GM19372 (cell line): Measurements from ENCODE around the gene SMIM41.
"Not testable (repeated sequence)": the region's sequence is repeated elsewhere in the genome, so short reads cannot be mapped to it uniquely, and the experiment has no call there.

Experiments used
- ATAC-seq: cut with Tn5 transposase; IDR thresholded peaks from one replicate; pipeline ENCODE4 v1.9.1; 2021; ENCODE audit warnings: mild to moderate bottlenecking, low read depth, moderate library complexity; ENCODE audit not compliant: unreplicated experiment

SMIM41 gene

GRCh38 chr12:52082988-52083637 lies 3.6 kb downstream of the SMIM41 start:
- no peak for ATAC-seq

GRCh38 chr12:52083638-52083996 lies 4.1 kb downstream of the SMIM41 start:
- no peak for ATAC-seq

GRCh38 chr12:52084491-52085231 lies 5.2 kb downstream of the SMIM41 start:
- ATAC-seq, result no peak

- ATAC-seq, result no peak
Observed at GRCh38 chr12:52085682-52086180, 6.2 kb downstream of the SMIM41 start.

GRCh38 chr12:52086366-52086765 lies 6.9 kb downstream of the SMIM41 start:
- no peak for ATAC-seq

- ATAC-seq, result no peak
Observed at GRCh38 chr12:52086944-52087835, 7.7 kb downstream of the SMIM41 start.

GRCh38 chr12:52087961-52088820 lies 8.7 kb downstream of the SMIM41 start:
- no peak for ATAC-seq

- ATAC-seq, result no peak
Observed at GRCh38 chr12:52089491-52089890, 10.0 kb downstream of the SMIM41 start.

- no peak for ATAC-seq
Observed at GRCh38 chr12:52090291-52090690, 10.8 kb downstream of the SMIM41 start.

GRCh38 chr12:52091061-52091460 lies 11.6 kb downstream of the SMIM41 start:
- no peak for ATAC-seq

- no peak for ATAC-seq
Observed at GRCh38 chr12:52091869-52092268, 12.4 kb downstream of the SMIM41 start.

GRCh38 chr12:52093346-52093745 lies 13.8 kb downstream of the SMIM41 start:
- ATAC-seq, result no peak

- no peak for ATAC-seq
Observed at GRCh38 chr12:52096332-52097044, 17.0 kb downstream of the SMIM41 start.

GRCh38 chr12:52097045-52097666 lies 17.7 kb downstream of the SMIM41 start:
- no peak for ATAC-seq

GRCh38 chr12:52104431-52105089 lies 25.1 kb downstream of the SMIM41 start:
- not testable (repeated sequence) for ATAC-seq

- ATAC-seq, result not testable (repeated sequence)
Observed at GRCh38 chr12:52116222-52117125, 37.0 kb downstream of the SMIM41 start.

GRCh38 chr12:52117806-52118475 lies 38.4 kb downstream of the SMIM41 start:
- peak; percentile 31 for ATAC-seq
